GM21447 (cell line): ENCODE results near the gene SLCO1B3.
"Not testable (repeated sequence)": the region's sequence is repeated elsewhere in the genome, so short reads cannot be mapped to it uniquely, and the experiment has no call there.

Source experiments
- ATAC-seq: cut with Tn5 transposase; IDR thresholded peaks from one replicate; pipeline ENCODE4 v1.9.1; 2021; ENCODE audit not compliant: unreplicated experiment

SLCO1B3 gene, protein sequence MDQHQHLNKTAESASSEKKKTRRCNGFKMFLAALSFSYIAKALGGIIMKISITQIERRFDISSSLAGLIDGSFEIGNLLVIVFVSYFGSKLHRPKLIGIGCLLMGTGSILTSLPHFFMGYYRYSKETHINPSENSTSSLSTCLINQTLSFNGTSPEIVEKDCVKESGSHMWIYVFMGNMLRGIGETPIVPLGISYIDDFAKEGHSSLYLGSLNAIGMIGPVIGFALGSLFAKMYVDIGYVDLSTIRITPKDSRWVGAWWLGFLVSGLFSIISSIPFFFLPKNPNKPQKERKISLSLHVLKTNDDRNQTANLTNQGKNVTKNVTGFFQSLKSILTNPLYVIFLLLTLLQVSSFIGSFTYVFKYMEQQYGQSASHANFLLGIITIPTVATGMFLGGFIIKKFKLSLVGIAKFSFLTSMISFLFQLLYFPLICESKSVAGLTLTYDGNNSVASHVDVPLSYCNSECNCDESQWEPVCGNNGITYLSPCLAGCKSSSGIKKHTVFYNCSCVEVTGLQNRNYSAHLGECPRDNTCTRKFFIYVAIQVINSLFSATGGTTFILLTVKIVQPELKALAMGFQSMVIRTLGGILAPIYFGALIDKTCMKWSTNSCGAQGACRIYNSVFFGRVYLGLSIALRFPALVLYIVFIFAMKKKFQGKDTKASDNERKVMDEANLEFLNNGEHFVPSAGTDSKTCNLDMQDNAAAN

DNA sequence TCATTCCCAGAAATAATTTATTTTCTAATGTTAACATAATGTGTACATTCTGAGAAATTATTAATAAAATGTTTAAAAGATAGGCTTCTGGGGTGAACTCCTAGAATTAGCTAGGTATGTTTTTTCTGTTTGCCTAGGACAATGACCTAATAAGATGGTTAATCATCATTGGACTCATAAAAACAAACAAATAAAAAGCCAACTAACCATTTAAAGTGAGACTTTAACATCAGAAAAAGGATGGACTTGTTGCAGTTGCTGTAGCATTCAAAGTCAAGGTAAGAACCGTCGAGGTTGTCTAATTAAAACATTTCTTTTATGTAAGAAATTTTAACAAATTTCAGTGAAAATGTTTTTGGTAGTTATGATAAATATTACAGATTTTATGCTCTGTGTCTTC, at the start of gene SLCO1B3:
TSS of gene SLCO1B3 (plus strand) at position 219 of the 400 bp plus-strand sequence. CDS start 5,034 bp downstream, outside the sequence.
- ATAC-seq = no peak

DNA sequence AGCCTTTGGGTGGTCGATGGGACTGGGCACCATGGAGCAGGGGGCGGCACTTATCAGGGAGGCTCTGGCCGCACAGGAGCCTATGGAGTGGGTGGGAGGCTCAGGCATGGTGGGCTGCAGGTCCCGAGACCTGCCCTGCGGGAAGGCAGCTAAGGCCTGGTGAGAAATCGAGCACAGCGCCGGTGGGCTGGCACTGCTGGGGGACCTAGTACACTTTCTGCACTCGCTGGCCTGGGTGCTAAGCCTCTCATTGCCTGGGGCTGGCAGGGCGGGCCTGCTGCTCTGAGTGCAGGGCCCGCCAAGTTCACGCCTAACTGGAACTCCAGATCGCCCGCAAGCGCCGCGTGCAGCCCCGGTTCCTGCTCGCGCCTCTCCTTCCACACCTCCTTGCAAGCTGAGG, 33.1 kb upstream of the SLCO1B3 start:
- no peak for ATAC-seq

DNA sequence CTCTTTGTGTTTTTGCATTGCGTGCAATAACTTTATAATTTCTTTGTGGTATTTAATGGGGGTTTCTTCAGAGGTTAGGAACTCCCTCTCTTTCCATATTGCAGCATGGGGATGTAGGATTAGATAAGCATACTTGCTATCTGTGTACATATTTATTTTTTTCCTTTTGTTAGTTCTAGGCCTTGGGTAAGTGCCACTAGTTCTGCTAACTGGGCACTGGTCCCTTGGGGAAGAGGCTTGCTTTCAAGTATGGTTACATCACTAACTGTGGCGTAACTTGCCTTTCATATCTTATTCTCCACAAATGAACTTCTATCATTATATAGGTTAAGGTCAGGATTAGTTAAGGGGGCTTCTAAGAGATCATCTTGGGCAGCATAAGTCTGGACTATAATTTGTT, 31.5 kb upstream of the SLCO1B3 start:
- no peak for ATAC-seq

DNA sequence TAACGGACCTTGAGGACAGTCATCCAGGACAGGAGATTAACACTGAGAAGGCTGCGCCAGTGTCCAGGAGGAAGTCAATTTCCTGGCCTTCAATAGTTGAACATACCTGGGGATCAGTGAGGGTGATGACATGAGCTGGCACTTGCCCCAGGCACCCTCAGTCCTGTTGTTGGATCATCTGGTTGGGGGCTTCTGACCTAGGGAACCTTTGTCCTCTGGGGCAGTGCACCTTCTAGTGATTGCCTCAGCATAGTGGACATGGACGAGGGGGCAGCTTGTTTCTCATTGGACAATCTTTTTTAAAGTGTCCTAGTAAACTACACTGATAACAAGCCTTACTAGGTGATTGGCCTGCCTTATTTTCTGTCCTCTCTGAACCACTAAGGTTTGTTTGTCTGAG, 30.5 kb upstream of the SLCO1B3 start:
- ATAC-seq = not testable (repeated sequence)

DNA sequence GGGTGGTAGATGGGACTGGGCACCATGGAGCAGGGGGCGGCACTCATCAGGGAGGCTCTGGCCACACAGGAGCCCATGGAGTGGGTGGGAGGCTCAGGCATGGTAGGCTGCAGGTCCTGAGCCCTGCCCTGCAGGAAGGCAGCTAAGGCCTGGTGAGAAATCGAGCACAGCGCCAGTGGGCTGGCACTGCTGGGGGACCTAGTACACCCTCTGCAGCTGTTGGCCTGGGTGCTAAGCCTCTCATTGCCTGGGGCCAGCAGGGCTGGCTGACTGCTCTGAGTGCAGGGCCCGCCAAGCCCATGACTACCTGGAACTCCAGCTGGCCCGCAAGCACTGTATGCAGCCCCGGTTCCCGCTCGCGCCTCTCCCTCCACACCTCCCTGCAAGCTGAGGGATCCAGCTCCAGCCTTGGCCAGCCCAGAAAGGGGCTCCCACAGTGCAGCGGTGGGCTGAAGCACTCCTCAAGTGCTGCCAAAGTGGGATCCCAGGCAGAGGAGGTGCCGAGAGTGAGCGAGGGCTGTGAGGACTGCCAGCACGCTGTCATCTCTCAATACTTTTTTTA, 26.6 kb upstream of the SLCO1B3 start:
- not testable (repeated sequence) for ATAC-seq

DNA sequence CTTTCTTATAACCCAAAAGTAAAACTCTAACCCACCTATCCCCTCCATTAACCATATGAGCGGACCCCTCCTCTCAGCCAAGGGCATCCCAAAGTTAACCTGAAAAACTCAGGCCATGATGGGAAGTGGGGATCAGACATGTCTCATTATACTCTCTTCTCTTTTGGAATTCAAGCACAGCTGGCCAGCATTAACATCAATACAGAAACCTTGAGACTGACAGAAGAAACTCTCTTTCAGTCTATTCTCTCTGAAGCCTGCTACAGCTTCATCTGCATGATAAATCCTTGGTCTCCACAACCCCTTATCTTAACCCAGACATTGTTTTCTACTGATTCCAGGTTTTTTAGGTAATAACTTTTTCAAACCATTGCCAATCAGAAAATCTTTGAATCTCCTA, 17.5 kb upstream of the SLCO1B3 start:
- no peak for ATAC-seq

DNA sequence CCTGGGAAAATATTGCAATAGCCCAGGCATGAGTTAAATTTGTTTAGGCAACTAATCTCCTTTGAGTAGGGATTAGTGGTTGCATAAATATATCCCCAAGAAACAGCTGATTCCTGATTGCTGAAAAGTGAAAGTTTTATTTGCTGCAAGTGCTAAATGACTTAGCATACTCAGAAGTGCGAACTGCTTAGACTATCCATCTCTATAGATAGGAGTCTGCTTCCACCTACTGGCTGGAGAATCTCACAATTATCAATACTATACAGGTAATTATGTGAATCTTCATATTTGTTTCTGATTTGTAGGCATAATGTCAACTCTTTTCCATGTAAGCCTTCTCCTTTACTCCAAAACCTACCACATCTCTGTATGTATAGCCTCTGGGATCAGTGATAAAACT, 12.0 kb upstream of the SLCO1B3 start:
- ATAC-seq = no peak

DNA sequence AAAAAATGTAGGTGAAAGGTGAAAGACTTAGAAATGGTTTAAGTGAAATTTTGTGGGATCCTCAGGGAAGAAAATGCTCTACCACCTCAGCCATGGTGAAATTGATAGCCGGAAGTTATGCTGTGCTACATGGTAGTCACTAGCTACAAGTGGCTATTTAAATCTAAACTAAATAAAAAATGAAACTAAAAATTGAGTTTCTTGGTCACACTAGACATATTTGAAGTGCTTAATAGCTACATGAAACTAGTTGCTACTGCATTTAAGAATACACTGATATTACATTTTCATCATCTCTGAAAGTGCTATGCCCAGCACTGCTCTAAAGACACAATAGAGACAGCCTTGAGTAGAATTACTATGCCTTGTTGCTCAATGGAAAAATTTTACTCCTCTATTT, 10.3 kb upstream of the SLCO1B3 start:
- ATAC-seq = no peak

DNA sequence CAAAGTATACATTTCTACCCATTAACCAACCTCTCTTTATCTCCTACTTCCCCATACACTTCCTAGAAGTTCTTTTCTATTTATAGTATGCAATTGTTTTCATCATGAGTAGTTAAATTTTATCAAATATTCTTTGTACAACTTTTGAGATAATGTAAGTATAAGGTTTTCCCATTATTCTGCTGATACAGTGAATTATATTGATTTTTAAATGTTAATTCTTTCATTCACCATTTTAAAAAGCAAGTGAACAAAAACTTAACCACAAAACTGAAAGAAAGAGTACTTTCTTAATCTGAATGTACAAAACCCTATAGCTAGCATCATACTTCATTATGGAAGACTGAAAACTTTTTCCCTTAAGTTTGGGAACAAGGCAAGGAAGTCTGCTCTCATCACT, 9.5 kb upstream of the SLCO1B3 start:
- no peak for ATAC-seq

DNA sequence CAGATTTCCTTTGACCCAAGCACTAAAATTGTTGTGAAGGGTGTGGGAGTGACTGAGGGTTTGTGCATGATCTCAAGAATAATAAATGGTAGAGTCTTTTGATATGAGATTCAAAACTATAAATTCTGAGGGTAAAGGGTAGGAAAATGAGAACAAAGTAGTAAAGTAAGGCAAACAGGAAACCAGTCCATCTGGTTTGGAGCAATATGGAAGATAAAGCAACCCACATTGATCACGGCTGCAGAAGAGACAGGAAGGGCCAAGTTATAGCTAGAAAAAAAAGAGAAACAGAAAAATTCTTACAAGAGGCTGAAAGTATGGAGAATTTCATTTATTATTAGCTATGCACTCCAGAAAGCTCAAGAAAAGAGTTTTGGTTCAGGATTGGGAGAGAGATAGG, 4.6 kb upstream of the SLCO1B3 start:
- ATAC-seq = no peak

DNA sequence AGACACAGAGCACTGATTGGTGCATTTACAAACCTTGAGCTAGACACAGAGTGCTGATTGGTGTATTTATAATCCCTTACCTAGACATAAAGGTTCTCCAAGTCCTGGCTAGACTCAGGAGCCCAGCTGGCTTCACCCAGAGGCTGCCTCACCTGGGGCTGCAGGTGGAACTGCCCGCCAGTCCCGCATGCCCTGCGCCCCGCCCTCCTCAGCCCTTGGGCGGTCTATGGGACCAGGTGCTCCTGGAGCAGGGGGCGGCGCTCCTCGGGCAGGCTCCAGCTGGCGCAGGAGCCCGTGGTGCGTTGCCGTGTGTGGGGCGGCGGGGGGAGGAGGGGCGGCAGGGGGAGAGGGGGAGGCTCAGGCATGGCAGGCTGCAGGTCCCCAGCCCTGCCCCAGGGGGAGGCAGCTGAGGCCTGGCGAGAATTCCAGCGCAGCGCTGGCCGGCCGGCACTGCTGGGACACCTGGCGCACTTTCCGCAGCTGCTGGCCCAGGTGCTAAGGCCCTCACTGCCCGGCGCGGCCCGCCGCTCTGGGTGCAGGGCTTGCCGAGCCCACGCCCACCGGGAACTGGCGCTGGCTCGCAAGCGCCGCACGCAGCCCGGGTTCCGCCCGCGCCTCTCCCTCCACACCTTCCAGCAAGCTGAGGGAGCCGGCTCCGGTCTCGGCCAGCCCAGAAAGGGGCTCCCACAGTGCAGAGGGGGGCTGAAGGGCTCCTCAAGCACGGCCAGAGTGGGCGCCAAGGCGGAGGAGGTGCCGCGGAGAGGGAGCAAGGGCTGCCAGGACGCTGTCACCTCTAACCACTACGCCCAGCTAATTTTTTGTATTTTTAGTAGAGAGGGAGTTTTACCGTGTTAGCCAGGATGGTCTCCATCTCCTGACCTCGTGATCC, 3.1 kb upstream of the SLCO1B3 start:
- ATAC-seq = no peak

DNA sequence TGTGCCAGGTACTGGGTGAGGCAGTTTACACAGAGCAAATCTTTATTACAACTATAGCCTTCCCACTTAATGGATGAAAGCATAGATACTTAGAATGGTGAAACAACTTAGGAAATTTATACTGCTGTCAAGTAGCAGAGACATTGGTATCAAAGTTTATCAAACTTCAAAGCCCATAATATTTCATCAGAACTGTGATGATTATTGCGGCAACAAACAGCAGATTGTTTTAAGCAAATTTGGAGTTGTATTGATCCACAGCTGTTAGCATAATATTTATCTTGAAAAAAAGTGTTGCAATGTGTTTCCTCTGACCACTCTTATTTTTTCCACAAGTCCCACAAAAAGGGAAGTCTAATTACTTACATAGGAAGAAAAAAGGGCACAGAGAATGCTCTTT, 2.0 kb upstream of the SLCO1B3 start:
- no peak for ATAC-seq

DNA sequence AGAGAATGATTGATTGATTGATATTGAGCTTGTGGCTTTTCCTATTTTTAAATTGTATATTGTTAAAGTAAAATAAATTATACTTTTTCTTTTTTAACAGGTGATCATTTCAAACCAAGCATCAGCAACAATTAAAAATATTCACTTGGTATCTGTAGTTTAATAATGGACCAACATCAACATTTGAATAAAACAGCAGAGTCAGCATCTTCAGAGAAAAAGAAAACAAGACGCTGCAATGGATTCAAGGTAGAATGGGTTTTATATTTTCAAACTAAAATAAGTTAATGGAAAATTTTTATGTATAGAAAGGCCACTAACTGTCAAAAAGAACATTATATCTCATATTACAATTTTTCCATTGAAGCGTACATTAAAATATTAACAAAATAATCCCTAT, 5.1 kb downstream of the SLCO1B3 start:
- no peak for ATAC-seq

DNA sequence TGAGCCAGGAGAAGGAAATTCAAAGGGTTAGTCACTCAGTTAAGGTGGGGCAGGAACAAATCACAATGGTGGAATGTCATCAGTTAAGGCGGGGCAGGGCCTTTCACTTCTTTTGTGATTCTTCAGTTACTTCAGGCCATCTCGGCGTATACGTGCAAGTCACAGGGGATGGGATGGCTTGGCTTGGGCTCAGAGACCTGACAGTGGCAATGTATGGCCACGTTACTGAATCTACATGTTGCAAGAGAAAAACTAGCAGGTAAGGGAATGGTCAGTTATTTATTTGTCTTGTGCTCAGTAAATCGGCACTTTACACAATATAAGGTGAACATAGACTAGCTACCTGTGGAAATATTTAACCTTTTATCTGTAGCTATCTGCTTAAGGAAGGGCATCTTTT, 11.9 kb downstream of the SLCO1B3 start:
- ATAC-seq = no peak

DNA sequence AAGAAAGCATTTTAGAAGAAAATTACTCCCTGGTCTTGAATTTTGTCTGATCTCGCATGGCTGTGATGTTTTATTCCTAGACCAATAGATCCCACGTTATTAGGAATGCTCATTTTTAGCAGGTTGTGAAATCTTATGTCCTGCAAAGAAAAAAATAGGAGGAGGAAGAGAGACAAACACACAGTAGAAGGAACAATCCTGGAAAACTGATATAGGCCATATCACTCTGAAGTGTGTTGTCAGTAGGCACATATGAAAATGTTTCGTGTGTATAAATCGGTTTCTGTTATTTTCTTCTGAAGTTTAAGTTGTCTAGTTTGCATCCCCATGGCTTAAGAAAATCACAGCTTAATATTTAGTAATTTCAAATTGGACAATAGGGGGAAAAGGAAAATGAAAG, 12.4 kb downstream of the SLCO1B3 start:
- ATAC-seq = no peak

DNA sequence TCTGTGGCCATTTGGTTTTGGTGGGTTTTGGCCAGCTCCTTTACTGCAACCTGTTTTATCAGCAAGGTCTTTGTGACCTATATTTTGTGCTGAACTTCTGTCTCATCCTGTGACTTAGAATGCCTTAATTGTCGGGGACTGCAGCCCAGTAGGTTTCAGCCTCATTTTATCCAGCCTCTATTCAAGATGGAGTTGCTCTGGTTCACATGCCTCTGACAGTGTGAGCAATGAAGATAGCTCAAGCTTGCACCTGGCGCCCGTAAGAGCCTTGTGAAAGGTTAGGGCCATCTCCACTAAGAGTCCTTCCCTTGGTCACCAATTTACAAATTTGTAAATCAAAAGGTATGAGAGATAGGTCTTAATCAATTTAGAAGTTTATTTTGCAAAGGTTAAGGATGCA, 19.4 kb downstream of the SLCO1B3 start:
- no peak for ATAC-seq

DNA sequence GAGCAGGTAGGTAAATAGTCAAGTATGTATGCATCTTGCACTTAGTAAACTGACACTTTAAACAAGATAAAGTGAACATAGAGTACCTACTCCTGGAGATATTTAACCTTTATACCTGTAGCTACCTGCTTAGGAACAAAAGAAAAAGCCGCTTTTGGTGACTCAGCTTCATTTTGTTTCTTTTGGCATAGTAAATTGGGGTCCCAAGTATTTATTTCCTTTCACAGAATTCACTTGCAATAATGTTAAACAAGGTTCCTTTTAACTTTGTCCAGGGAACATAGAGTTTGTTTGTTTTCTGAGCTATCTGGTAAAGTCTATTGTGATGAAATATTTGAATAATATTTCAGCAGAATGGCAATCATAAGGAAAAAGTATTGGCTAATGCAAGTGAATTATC, 20.0 kb downstream of the SLCO1B3 start:
- ATAC-seq = no peak

DNA sequence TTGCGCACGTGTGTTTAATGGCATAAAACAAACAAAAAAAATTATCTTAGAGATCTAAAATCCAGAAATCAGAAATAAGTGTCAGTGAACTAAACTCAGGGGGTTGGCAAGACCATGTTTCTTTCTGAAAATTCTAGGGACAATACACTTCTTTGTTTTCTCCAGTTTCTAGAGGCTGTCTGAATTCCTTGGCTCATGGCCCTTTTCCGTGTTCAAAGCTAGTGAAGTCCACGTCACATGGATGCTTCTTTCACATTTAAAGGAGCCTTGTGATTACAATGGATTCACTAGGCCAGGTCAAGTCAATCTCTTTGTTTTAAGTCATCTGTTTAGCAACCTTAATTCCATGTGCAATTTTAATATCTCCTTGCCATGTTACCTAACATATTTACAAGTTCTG, 22.4 kb downstream of the SLCO1B3 start:
- ATAC-seq = no peak

DNA sequence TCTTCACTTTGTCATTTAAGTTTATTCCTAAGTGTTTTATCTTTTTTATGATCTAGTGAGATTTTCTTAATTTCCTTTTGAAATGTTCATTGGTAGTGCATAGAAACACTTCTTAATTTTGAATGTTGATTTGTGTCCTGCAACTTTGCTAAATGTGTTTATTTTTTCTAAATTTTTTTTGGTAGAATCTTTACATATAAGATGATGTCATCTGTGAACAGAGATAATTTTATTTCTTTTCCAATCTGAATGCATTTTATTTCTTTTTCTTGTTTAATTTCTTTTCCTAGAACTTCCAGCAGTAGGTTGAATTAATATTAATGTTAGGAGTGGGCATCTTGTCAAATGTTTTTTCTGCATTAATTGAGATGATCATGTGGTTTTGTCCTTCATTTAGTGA, 42.1 kb downstream of the SLCO1B3 start:
- ATAC-seq = no peak

DNA sequence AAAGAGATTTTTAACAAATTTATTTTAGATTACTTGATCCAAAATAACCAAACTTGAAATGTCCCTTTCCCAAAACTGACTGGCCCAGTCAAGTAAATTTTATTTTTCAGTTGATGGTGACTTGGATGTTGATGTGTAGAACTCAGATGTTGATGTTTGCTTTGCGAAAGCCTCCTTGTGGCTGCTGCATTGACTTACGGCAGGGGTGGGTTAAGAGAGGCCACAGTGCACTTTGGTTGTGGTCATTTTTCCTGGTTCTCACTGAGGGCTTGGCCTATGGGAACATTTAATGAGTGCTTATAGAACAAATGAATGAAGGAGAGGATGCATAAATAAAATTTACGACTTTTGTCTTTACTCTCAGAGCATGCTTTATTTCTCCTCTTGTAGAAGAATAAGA, 52.6 kb downstream of the SLCO1B3 start:
- no peak for ATAC-seq

DNA sequence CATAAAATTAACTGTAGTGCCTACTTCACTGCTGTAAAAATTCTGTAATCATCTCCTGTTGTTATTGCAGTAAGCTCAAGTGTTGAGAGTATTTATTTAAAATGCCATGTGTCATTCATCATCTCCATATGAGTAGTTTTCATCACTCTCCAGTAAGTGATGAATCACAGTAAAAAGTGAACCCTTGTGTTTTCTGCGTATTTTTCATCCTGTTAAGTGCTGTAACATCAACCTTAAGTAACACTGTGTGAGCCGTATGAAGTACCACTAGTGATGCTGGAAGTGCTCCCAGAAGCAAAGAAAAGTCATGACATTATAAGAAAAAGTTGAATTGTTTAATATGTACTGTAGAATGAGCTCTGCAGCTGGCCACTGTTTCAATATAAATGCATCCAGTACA, 55.4 kb downstream of the SLCO1B3 start:
- no peak for ATAC-seq
